CD4-positive, alpha-beta T cell (primary cell): Measurements from ENCODE around the gene MPPED2. TPM values are rescaled to one million over a fixed set of nuclear protein-coding genes. Genes with fewer than 3 reads are reported as not detected.

ENCODE experiments used
- ATAC-seq: fragments of 200-7000 bp; cut with Tn5 transposase; one replicate; pipeline ENCODE4 v1.10.0; 2022; ENCODE audit warnings: mild to moderate bottlenecking; ENCODE audit not compliant: poor library complexity
- CTCF ChIA-PET: fragments of 350-600 bp; sonication (Branson Sonifier 250); formaldehyde crosslinking; loops from one replicate; lab custom pipeline; 2021; ENCODE audit warnings: antibody characterized with exemption, inconsistent platforms; lab: Charles Lee
- POLR2A ChIA-PET: fragments of 350-600 bp; sonication (Branson Sonifier 250); formaldehyde crosslinking; loops from one replicate; lab custom pipeline; 2021; ENCODE audit warnings: antibody characterized with exemption, inconsistent platforms; lab: Charles Lee
- DNase-seq, 14 experiments: peaks; one replicate each; pipeline ENCODE4 v3.0.0-alpha.2; 2013 to 2020; ENCODE audit warnings: mixed read lengths in 2 of 14
- H3K27ac ChIP-seq, 2 donors: one replicate each; pipeline versions ENCODE4 v1.5.1 to v1.7.0; 2013; ENCODE audit warnings: low read length in 2 of 2, low read depth in 1 of 2, mild to moderate bottlenecking in 1 of 2
- H3K27me3 ChIP-seq, 2 experiments: 1 replicate in 1 of 2; 2 replicates in 1 of 2; pipeline versions ENCODE4 v1.6.1 to v1.7.0; 2013; ENCODE audit warnings: low read length in 2 of 2, control low read depth in 1 of 2, mild to moderate bottlenecking in 1 of 2, moderate library complexity in 1 of 2; ENCODE audit not compliant: insufficient read depth in 2 of 2, control insufficient read depth in 1 of 2
- H3K36me3 ChIP-seq: one replicate; pipeline ENCODE4 v1.6.1; 2013; ENCODE audit warnings: low read length, control low read depth; ENCODE audit not compliant: insufficient read depth
- H3K4me1 ChIP-seq: one replicate; pipeline ENCODE4 v1.6.1; 2013; ENCODE audit warnings: low read length, control low read depth; ENCODE audit not compliant: insufficient read depth
- H3K4me3 ChIP-seq: one replicate; pipeline ENCODE4 v1.5.1; 2013; ENCODE audit warnings: mild to moderate bottlenecking, low read length, moderate library complexity
- H3K9me3 ChIP-seq, 2 experiments: 1 replicate in 1 of 2; 2 replicates in 1 of 2; pipeline versions ENCODE4 v1.6.1 to v1.7.0; 2013; ENCODE audit warnings: low read length in 2 of 2, mild to moderate bottlenecking in 2 of 2, control low read depth in 1 of 2, moderate library complexity in 1 of 2; ENCODE audit not compliant: control insufficient read depth in 1 of 2, insufficient read depth in 1 of 2
- H3K27ac Mint-ChIP-seq: one replicate; pipeline ENCODE4 v1.8.0; 2020; ENCODE audit warnings: mixed read lengths
- H3K27me3 Mint-ChIP-seq: one replicate; pipeline ENCODE4 v1.8.0; 2021; ENCODE audit warnings: mixed read lengths
- H3K36me3 Mint-ChIP-seq: one replicate; pipeline ENCODE4 v1.8.0; 2021; ENCODE audit warnings: low read depth, mixed read lengths
- H3K4me1 Mint-ChIP-seq: one replicate; pipeline ENCODE4 v1.8.0; 2021; ENCODE audit warnings: low read depth, mixed read lengths
- H3K4me3 Mint-ChIP-seq: one replicate; pipeline ENCODE4 v1.8.0; 2020; ENCODE audit warnings: mild to moderate bottlenecking, mixed read lengths
- H3K9me3 Mint-ChIP-seq: one replicate; pipeline ENCODE4 v1.8.0; 2020; ENCODE audit warnings: mixed read lengths
- intact Hi-C, 2 experiments: fragments of 100-400 bp; cut with DNase I in 1 of 2; cut with micrococcal nuclease in 1 of 2; formaldehyde crosslinking; loops; one replicate each; pipeline versions ENCODE4 v1.15.1 to v1.9.0; 2023 to 2025; cut with DNase I, micrococcal nuclease
- total RNA-seq, 174 experiments: library from RNA in 2 of 174; stranded (reverse) in 2 of 174; gene quantifications; one replicate each; pipeline ENCODE4 v1.2.3 and lab custom pipeline; 2021 to 2026
- TF ChIP-seq, protein P1 (sequence below): fragments of 200-600 bp; IDR thresholded peaks from one replicate; pipeline ENCODE4 v1.8.0; 2022; ENCODE audit warnings: antibody characterized with exemption, mild to moderate bottlenecking

MPPED2 gene
- total RNA-seq, 2 experiments from 2014 or later = 0.96 to 1.7 TPM

DNA sequence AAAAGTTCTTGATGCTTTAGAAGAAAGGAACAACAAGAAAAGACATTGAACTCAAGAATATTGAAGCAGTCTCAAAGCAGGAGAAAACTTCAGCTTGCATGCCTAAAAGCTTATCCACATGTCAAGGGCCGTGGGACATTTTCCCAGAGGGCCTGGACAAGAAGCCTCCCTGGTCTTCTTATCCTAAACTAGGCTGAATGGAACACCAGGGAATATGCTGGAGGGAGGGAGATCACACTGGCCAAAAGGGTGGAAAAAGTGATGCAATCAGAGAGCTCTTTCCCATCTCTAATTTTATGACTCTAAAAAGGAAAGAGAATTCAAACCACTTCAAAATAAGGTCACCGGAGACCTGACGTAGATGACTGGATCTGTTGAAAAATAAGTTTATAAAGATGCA is 107.2 kb downstream of the MPPED2 start:
- Mint-ChIP-seq H3K9me3 (no peaks in the 10 kb centered on the region), H3K4me3 (no peak overlapping the region), H3K27me3 (peaks cover 7% of the 10 kb centered on the region), H3K27ac (no peak overlapping the region), H3K4me1 (no peaks in the 10 kb centered on the region), H3K36me3 (no peaks in the 10 kb centered on the region)
- no peaks in the 10 kb centered on the region for H3K4me1 ChIP-seq
- no peak overlapping the region for H3K4me3 ChIP-seq
- no peak overlapping the region for H3K27ac ChIP-seq
- DNase-seq (no peak), ATAC-seq (no peak)
- no peaks in the 10 kb centered on the region for H3K36me3 ChIP-seq
- intact Hi-C loops = no loop called here
- CTCF ChIA-PET = no interaction called here
- no peaks in the 10 kb centered on the region for H3K9me3 ChIP-seq
- TF ChIP-seq, protein P1, sequence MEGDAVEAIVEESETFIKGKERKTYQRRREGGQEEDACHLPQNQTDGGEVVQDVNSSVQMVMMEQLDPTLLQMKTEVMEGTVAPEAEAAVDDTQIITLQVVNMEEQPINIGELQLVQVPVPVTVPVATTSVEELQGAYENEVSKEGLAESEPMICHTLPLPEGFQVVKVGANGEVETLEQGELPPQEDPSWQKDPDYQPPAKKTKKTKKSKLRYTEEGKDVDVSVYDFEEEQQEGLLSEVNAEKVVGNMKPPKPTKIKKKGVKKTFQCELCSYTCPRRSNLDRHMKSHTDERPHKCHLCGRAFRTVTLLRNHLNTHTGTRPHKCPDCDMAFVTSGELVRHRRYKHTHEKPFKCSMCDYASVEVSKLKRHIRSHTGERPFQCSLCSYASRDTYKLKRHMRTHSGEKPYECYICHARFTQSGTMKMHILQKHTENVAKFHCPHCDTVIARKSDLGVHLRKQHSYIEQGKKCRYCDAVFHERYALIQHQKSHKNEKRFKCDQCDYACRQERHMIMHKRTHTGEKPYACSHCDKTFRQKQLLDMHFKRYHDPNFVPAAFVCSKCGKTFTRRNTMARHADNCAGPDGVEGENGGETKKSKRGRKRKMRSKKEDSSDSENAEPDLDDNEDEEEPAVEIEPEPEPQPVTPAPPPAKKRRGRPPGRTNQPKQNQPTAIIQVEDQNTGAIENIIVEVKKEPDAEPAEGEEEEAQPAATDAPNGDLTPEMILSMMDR = no peak
- POLR2A ChIA-PET = no interaction called here
- H3K27me3 ChIP-seq = no peaks in the 10 kb centered on the region

- Mint-ChIP-seq H3K9me3 (no peaks in the 10 kb centered on the region), H3K36me3 (no peaks in the 10 kb centered on the region), H3K4me3 (no peak overlapping the region), H3K4me1 (no peaks in the 10 kb centered on the region), H3K27ac (no peak overlapping the region), H3K27me3 (peaks cover 7% of the 10 kb centered on the region)
- H3K27ac ChIP-seq = no peak overlapping the region
- no peak for ATAC-seq
- H3K9me3 ChIP-seq = peaks cover 0 to 1% of the 10 kb centered on the region in 2 experiments
- CTCF ChIA-PET = no interaction called here
- H3K4me3 ChIP-seq = no peak overlapping the region
- H3K36me3 ChIP-seq = no peaks in the 10 kb centered on the region
- POLR2A ChIA-PET = no interaction called here
- TF ChIP-seq, protein P1 = no peak
- no peaks in the 10 kb centered on the region for H3K4me1 ChIP-seq
- no peak for DNase-seq
- H3K27me3 ChIP-seq = no peaks in the 10 kb centered on the region
- intact Hi-C loops = no loop called here
Observed at GRCh38 chr11:30477061-30477460, 109.1 kb downstream of the MPPED2 start.

GRCh38 chr11:30474151-30474954 is 111.8 kb downstream of the MPPED2 start:
- ATAC-seq = no peak
- DNase-seq = no peak
- Mint-ChIP-seq H3K27ac (no peak overlapping the region), H3K36me3 (no peaks in the 10 kb centered on the region), H3K4me3 (no peak overlapping the region), H3K4me1 (no peaks in the 10 kb centered on the region), H3K27me3 (peaks cover 7% of the 10 kb centered on the region), H3K9me3 (no peaks in the 10 kb centered on the region)
- no peaks in the 10 kb centered on the region for H3K4me1 ChIP-seq
- POLR2A ChIA-PET = no interaction called here
- CTCF ChIA-PET = no interaction called here
- TF ChIP-seq, protein P1 = no peak
- H3K27ac ChIP-seq = no peak overlapping the region
- H3K27me3 ChIP-seq = no peaks in the 10 kb centered on the region
- no peaks in the 10 kb centered on the region for H3K36me3 ChIP-seq
- intact Hi-C loops = no loop called here
- H3K9me3 ChIP-seq = peaks cover 0 to 4% of the 10 kb centered on the region in 2 experiments
- H3K4me3 ChIP-seq = no peak overlapping the region
